HepG2 (cell line): ENCODE measurements around the gene SPG7. TPM values are rescaled to one million over a fixed set of nuclear protein-coding genes. Genes with fewer than 3 reads are reported as not detected.

Experiments used
- ATAC-seq: fragments of 200-7000 bp; cut with Tn5 transposase; 3 replicates; pipeline ENCODE4 v1.9.1; 2020; ENCODE audit warnings: mild to moderate bottlenecking, moderate library complexity
- BruUV-seq: library from RNA; stranded (reverse); fragments of 400-500 nt; replicated peaks from 2 replicates; lab custom pipeline; 2021; lab: Mats Ljungman, UMichigan
- CTCF ChIA-PET: fragments of 300-600 bp; formaldehyde crosslinking; extraction: SDS; loops from one replicate; lab custom pipeline; 2021; ENCODE audit warnings: low total read pairs, inconsistent platforms, low intra/inter-chr PET ratio; lab: Yijun Ruan, JAX
- POLR2A ChIA-PET: fragments of 350-600 bp; sonication (Branson Sonifier 250); formaldehyde crosslinking; loops from one replicate; lab custom pipeline; 2020; ENCODE audit warnings: antibody characterized with exemption, inconsistent platforms; lab: Yijun Ruan, JAX
- DNase-seq: peaks from one replicate; pipeline ENCODE4 v3.0.0-alpha.2; 2015; ENCODE audit warnings: low spot score
- FAIRE-seq: peaks from 3 replicates; lab custom pipeline; 2011; peaks lifted over from hg19 to GRCh38; lab: Jason Lieb, UNC
- H2AFZ ChIP-seq: one replicate; pipeline ENCODE4 v1.6.1; 2011; ENCODE audit warnings: low read length, inconsistent platforms
- H3K27ac ChIP-seq: fragments of 300-600 bp; 3 replicates; pipeline ENCODE4 v1.8.0; 2011; ENCODE audit warnings: mixed run types, mild to moderate bottlenecking, mixed read lengths, low read length, inconsistent platforms; ENCODE audit not compliant: insufficient read depth; ENCODE audit errors: extremely low read length
- H3K27me3 ChIP-seq, 2 experiments: fragments of 200-600 bp in 1 of 2; 2 replicates in 1 of 2; 3 replicates in 1 of 2; pipeline versions ENCODE4 v1.6.0 to v1.8.0; 2011; ENCODE audit warnings: low read length in 2 of 2, mild to moderate bottlenecking in 2 of 2, moderate library complexity in 2 of 2, inconsistent platforms in 1 of 2; ENCODE audit not compliant: insufficient read depth in 2 of 2, control insufficient read depth in 1 of 2
- H3K36me3 ChIP-seq, 2 experiments: fragments of 200-600 bp in 1 of 2; replicated peaks in 1 of 2; 2 replicates in 1 of 2; 3 replicates in 1 of 2; pipeline versions ENCODE4 v1.5.1 to v1.8.0; 2011; ENCODE audit warnings: low read length in 2 of 2, inconsistent platforms in 1 of 2; ENCODE audit not compliant: insufficient read depth in 2 of 2, control insufficient read depth in 1 of 2
- H3K4me1 ChIP-seq: 2 replicates; pipeline ENCODE4 v1.5.1; 2012; ENCODE audit warnings: low read length, inconsistent platforms; ENCODE audit not compliant: insufficient read depth
- H3K4me2 ChIP-seq: 2 replicates; pipeline ENCODE4 v1.6.0; 2011; ENCODE audit warnings: low read depth, low read length, inconsistent platforms
- H3K4me3 ChIP-seq, 3 experiments: fragments of 200-600 bp in 1 of 3; sonication (generic), shearing (Covaris generic) in 1 of 3; replicated peaks in 1 of 3; 2 replicates each; pipeline ENCODE4 v1.5.1; 2011 to 2016; ENCODE audit warnings: low read length in 3 of 3, inconsistent platforms in 2 of 3, low read depth in 2 of 3, mild to moderate bottlenecking in 2 of 3, control low read depth in 1 of 3, mixed read lengths in 1 of 3; ENCODE audit not compliant: insufficient read depth in 1 of 3
- H3K79me2 ChIP-seq: one replicate; pipeline ENCODE4 v1.6.1; 2011; ENCODE audit warnings: low read length, inconsistent platforms; ENCODE audit not compliant: insufficient read depth
- H3K9ac ChIP-seq: 2 replicates; pipeline ENCODE4 v1.6.0; 2011; ENCODE audit warnings: mild to moderate bottlenecking, low read depth, low read length, inconsistent platforms; ENCODE audit not compliant: insufficient read depth
- H3K9me3 ChIP-seq: 2 replicates; pipeline ENCODE4 v1.5.1; 2012; ENCODE audit warnings: mild to moderate bottlenecking, low read length
- H4K20me1 ChIP-seq: 2 replicates; pipeline ENCODE4 v1.6.0; 2011; ENCODE audit warnings: inconsistent platforms, mild to moderate bottlenecking, low read length, moderate library complexity; ENCODE audit not compliant: insufficient read depth
- AGO1 ChIP-seq: fragments of 200-400 bp; formaldehyde crosslinking; IDR thresholded peaks from 2 replicates; pipeline ENCODE4 v1.6.1; 2017; ENCODE audit warnings: mild to moderate bottlenecking, low read depth, low read length, moderate library complexity; ENCODE audit not compliant: poor library complexity, severe bottlenecking
- AGO2 ChIP-seq: fragments of 200-400 bp; formaldehyde crosslinking; optimal IDR thresholded peaks from 2 replicates; pipeline ENCODE3; 2017; ENCODE audit warnings: mild to moderate bottlenecking, low read depth, low read length, moderate library complexity
- DNMT1 ChIP-seq: sonication (generic); formaldehyde crosslinking; IDR thresholded peaks from 2 replicates; pipeline ENCODE4 v1.5.1; 2020; ENCODE audit warnings: mild to moderate bottlenecking, missing genetic modification reagents
- DR1 ChIP-seq: sonication (generic); formaldehyde crosslinking; IDR thresholded peaks from 2 replicates; pipeline ENCODE4 v1.8.0; 2021; ENCODE audit warnings: mild to moderate bottlenecking, missing genetic modification reagents, inconsistent platforms
- GTF3A ChIP-seq: sonication (generic); formaldehyde crosslinking; conservative IDR thresholded peaks from 2 replicates; pipeline ENCODE4 v1.4.0; 2020; ENCODE audit warnings: mild to moderate bottlenecking, missing genetic modification reagents
- HBP1 ChIP-seq: IDR thresholded peaks from 2 replicates; pipeline ENCODE4 v1.6.1; 2016; ENCODE audit warnings: low read depth, control low read depth
- REXO4 ChIP-seq: sonication (generic); formaldehyde crosslinking; IDR thresholded peaks from 2 replicates; pipeline ENCODE4 v1.8.0; 2022; ENCODE audit warnings: missing genetic modification reagents, mild to moderate bottlenecking, borderline replicate concordance
- ZNF350 ChIP-seq: sonication (generic); formaldehyde crosslinking; IDR thresholded peaks from 2 replicates; pipeline ENCODE4 v1.4.0; 2020; ENCODE audit warnings: mild to moderate bottlenecking, low read depth, missing genetic modification reagents, borderline replicate concordance
- ZNF549 ChIP-seq: sonication (generic); formaldehyde crosslinking; IDR thresholded peaks from 2 replicates; pipeline ENCODE4 v1.5.0; 2020; ENCODE audit warnings: missing genetic modification reagents
- ZSCAN31 ChIP-seq: sonication (generic); formaldehyde crosslinking; IDR thresholded peaks from 2 replicates; pipeline ENCODE4 v1.5.0; 2020; ENCODE audit warnings: low read depth, mild to moderate bottlenecking, missing genetic modification reagents
- WGBS: methylation state at CpG from one replicate; pipeline ENCODE4 v1.1.6; 2017; ENCODE audit warnings: low lambda C conversion rate; 5-methylcytosine and 5-hydroxymethylcytosine counted together
- in situ Hi-C: cut with HindIII; loops from 2 replicates; pipeline ENCODE4 v1.10.0; 2017; ENCODE audit warnings: low pct_unique_long_range_greater_than_20kb; ENCODE audit not compliant: extremely low pct_ligation_motif_present
- intact Hi-C: fragments of 100-400 bp; cut with micrococcal nuclease; formaldehyde crosslinking; loops from one replicate; pipeline ENCODE4 v1.10.0; 2022; ENCODE audit not compliant: unreplicated experiment
- polyA plus RNA-seq, 8 experiments: library from polyadenylated mRNA; depleted of rRNA in 3 of 8; stranded (reverse) in 7 of 8; unstranded in 1 of 8; fragments of >200 nt; fragmentation: Illumina TruSeq in 4 of 8; extraction: Trizol in 4 of 8; gene quantifications; 2 replicates each; pipeline versions ENCODE4 v1.2.1 to v1.2.3, GENCODE V29; 2011 to 2016; ENCODE audit warnings: low read depth in 4 of 8, missing spikeins in 1 of 8, mixed read lengths in 1 of 8; ENCODE audit not compliant: insufficient read depth in 1 of 8
- total RNA-seq, 5 experiments: library from RNA; depleted of rRNA; stranded (reverse); fragments of >200 nt; fragmentation: Illumina TruSeq; extraction: Trizol; gene quantifications; 2 replicates each; pipeline ENCODE4 v1.2.3, GENCODE V29; 2016; ENCODE audit warnings: low read depth in 1 of 5

The SPG7 gene
- total and polyA plus RNA-seq, 2 of the 13 experiments (the other 11 are each of a cell fraction or from before 2014, with no cell fraction given) = 66.0 to 136 TPM

DNA sequence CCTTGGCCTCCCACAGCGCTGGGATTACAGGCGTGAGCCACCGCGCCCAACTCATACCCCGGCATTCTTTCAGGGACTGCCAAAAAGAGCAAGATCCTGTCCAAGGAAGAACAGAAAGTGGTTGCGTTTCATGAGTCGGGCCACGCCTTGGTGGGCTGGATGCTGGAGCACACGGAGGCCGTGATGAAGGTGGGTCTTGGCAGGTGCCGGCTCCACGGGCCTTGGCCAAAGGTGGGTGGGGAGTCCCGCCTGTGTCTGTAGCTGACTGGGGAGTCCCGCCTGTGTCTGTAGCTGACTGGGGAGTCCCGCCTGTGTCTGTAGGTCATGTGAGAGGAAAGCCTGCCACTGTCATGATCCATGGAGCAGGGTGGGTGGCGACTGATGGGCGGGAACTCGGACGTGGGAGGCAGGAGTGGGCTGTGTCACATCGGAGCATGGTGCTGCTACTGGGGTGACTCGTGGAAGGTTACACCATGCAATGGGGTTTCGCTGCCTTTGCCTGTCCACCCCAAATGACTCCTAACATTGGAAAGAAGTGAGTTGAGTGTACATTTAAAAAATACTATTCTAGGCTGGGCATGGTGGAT is 42.3 kb downstream of the SPG7 start:
- no peak overlapping the region for H2AFZ ChIP-seq
- H3K9me3 ChIP-seq = no peaks in the 10 kb centered on the region
- no peak overlapping the region for H3K27ac ChIP-seq
- H4K20me1 ChIP-seq = peaks cover 2% of the 10 kb centered on the region; the same call in 1 of the 2 replicates
- H3K27me3 ChIP-seq = no peaks in the 10 kb centered on the region
- H3K79me2 ChIP-seq = no peaks in the 10 kb centered on the region
- H3K4me3 ChIP-seq = no peak overlapping the region
- no peak for ATAC-seq
- 0 out of 2 replicates have a peak, but pooled peaks have one; percentile 39 for TF ChIP-seq REXO4 (CRISPR knock-in tag)
- no peak for TF ChIP-seq ZNF350 (CRISPR knock-in tag)
- peak; percentile 55 for TF ChIP-seq AGO2
- peak; percentile 25 for TF ChIP-seq AGO1
- TF ChIP-seq DR1 = no peak
- TF ChIP-seq GTF3A (CRISPR knock-in tag) = no peak
- TF ChIP-seq DNMT1 (CRISPR knock-in tag) = 0 out of 2 replicates have a peak, but pooled peaks have one; percentile 54
- TF ChIP-seq, all 625 proteins: peak for 4
- POLR2A ChIA-PET = interaction anchor here (1.4 kb wide), 1 partner anchor 13 kb away, joined by 3 read pairs; no protein-coding TSS in a partner anchor
- no TSS peak for BruUV-seq
- DNase-seq = no peak
- Histone ChIP-seq H3K4me1 (peaks cover 14% of the 10 kb centered on the region), H3K9ac (no peak overlapping the region), H3K36me3 (peaks cover 39 to 73% of the 10 kb centered on the region in 2 experiments), H3K4me2 (no peak overlapping the region)
- FAIRE-seq = no peak
- intact Hi-C loops (no loop called here), in situ Hi-C loops (no loop called here)
- 96% methylated on average over 22 of the region's 22 CpGs for WGBS
- CTCF ChIA-PET = no interaction called here

GRCh38 chr16:89552329-89552728 is 44.1 kb downstream of the SPG7 start:
- Histone ChIP-seq H4K20me1 (no peaks in the 10 kb centered on the region), H3K79me2 (no peaks in the 10 kb centered on the region), H3K4me3 (no peak overlapping the region), H3K36me3 (peaks cover 42 to 80% of the 10 kb centered on the region in 2 experiments), H3K9me3 (no peaks in the 10 kb centered on the region), H2AFZ (no peak overlapping the region), H3K9ac (no peak overlapping the region), H3K27me3 (no peaks in the 10 kb centered on the region), H3K4me1 (peaks cover 5% of the 10 kb centered on the region), H3K27ac (no peak overlapping the region), H3K4me2 (no peak overlapping the region)
- no TSS peak for BruUV-seq
- in situ Hi-C loops (no loop called here), intact Hi-C loops (no loop called here)
- no peak for FAIRE-seq
- 97% methylated on average over 22 of the region's 22 CpGs for WGBS
- ChIA-PET CTCF (no interaction called here), POLR2A (no interaction called here)
- DNase-seq = no peak
- TF ChIP-seq HBP1 (no peak), AGO2 (peak; percentile 45), ZSCAN31 (CRISPR knock-in tag) (no peak), ZNF549 (CRISPR knock-in tag) (no peak)
- no peak for ATAC-seq
